Measurements from ENCODE around the gene ZNF317.

ZNF317 gene

GRCh38 chr19:9205501-9206113 lies 65.4 kb downstream of the ZNF317 start:
- TF ChIP-seq SIN3A (IDR thresholded peaks at IDR 0.05; ENCODE audit: borderline replicate concordance, insufficient read depth, low read length) (no peak), POLR2AphosphoS5 (IDR thresholded peaks at IDR 0.05; ENCODE audit: low read depth, low read length) (no peak), FOXP2 (optimal IDR thresholded peaks at IDR 0.05; ENCODE audit: borderline replicate concordance, extremely low read depth, extremely low read length, insufficient read depth) (no peak), REST (IDR thresholded peaks at IDR 0.05; ENCODE audit: insufficient read depth in 1 of 2, low read depth in 2 of 2, low read length in 2 of 2) (no peak), TAF1 (IDR thresholded peaks at IDR 0.05; ENCODE audit: borderline replicate concordance, insufficient read depth, low read length) (no peak)
